Astrocyte (in vitro differentiated cells and primary cell): ENCODE measurements around the gene PSME3.

Source experiments
- EZH2 ChIP-seq: IDR thresholded peaks from 2 replicates; pipeline ENCODE4 v1.6.1; 2012; ENCODE audit warnings: mild to moderate bottlenecking, low read length, inconsistent platforms; ENCODE audit not compliant: insufficient read depth
- TF ChIP-seq, protein P1 (sequence below): IDR thresholded peaks from 2 replicates; pipeline ENCODE4 v1.5.1; 2011; ENCODE audit warnings: low read depth, mild to moderate bottlenecking, inconsistent platforms, low read length, moderate library complexity; ENCODE audit not compliant: insufficient read depth

GRCh38 chr17:42889809-42890208 is 56.6 kb downstream of the PSME3 start:
- TF ChIP-seq, protein P1, sequence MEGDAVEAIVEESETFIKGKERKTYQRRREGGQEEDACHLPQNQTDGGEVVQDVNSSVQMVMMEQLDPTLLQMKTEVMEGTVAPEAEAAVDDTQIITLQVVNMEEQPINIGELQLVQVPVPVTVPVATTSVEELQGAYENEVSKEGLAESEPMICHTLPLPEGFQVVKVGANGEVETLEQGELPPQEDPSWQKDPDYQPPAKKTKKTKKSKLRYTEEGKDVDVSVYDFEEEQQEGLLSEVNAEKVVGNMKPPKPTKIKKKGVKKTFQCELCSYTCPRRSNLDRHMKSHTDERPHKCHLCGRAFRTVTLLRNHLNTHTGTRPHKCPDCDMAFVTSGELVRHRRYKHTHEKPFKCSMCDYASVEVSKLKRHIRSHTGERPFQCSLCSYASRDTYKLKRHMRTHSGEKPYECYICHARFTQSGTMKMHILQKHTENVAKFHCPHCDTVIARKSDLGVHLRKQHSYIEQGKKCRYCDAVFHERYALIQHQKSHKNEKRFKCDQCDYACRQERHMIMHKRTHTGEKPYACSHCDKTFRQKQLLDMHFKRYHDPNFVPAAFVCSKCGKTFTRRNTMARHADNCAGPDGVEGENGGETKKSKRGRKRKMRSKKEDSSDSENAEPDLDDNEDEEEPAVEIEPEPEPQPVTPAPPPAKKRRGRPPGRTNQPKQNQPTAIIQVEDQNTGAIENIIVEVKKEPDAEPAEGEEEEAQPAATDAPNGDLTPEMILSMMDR = no peak
- TF ChIP-seq EZH2 = no peak
